Measurements from ENCODE around the gene CD300LG.

DNA sequence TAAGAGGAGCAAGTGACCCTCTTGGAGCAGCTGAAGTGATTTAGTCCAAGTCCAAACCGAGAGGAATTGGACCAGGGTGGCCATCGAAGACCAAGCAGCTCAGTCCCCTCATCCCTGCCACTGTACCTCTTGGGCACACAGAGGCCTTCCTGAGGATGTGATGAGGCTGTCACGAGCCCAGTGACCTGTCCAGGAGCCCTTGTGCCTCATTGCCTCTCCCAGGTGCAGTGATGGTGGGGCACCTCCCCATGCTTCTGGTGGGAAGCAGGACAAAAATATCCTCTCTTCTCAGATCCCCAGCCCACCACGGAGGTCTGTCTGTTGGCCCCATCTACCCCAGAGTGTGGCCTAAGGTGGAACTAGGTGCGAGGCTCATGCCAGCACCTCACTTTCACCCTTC, 2.7 kb upstream of the CD300LG start:
- TF ChIP-seq, protein P1, sequence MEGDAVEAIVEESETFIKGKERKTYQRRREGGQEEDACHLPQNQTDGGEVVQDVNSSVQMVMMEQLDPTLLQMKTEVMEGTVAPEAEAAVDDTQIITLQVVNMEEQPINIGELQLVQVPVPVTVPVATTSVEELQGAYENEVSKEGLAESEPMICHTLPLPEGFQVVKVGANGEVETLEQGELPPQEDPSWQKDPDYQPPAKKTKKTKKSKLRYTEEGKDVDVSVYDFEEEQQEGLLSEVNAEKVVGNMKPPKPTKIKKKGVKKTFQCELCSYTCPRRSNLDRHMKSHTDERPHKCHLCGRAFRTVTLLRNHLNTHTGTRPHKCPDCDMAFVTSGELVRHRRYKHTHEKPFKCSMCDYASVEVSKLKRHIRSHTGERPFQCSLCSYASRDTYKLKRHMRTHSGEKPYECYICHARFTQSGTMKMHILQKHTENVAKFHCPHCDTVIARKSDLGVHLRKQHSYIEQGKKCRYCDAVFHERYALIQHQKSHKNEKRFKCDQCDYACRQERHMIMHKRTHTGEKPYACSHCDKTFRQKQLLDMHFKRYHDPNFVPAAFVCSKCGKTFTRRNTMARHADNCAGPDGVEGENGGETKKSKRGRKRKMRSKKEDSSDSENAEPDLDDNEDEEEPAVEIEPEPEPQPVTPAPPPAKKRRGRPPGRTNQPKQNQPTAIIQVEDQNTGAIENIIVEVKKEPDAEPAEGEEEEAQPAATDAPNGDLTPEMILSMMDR (IDR thresholded peaks at IDR 0.05) = no peak
- TF ChIP-seq EP300 (IDR thresholded peaks at IDR 0.05) = no peak
